ENCODE results near the gene ACR.
"Not testable (repeated sequence)": the region's sequence is repeated elsewhere in the genome, so short reads cannot be mapped to it uniquely, and the experiment has no call there.

Gene ACR

GRCh38 chr22:50755251-50755650 lies 17.2 kb downstream of the ACR start:
- not testable (repeated sequence) for H3K4me3 ChIP-seq (ENCODE audit: low read length); H3K36me3 ChIP-seq (ENCODE audit: control insufficient read depth, insufficient read depth, low read length); H3K9ac ChIP-seq (ENCODE audit: low read length); H3K27ac ChIP-seq (ENCODE audit: low read depth, low read length); H3K27me3 ChIP-seq (ENCODE audit: control insufficient read depth, insufficient read depth, low read length); H3K4me1 ChIP-seq (ENCODE audit: control insufficient read depth, insufficient read depth, low read length)

- H3K27ac ChIP-seq (ENCODE audit: low read depth, low read length); H3K9ac ChIP-seq (ENCODE audit: low read length); H3K4me3 ChIP-seq (ENCODE audit: low read length); H3K4me1 ChIP-seq (ENCODE audit: control insufficient read depth, insufficient read depth, low read length); H3K36me3 ChIP-seq (ENCODE audit: control insufficient read depth, insufficient read depth, low read length); H3K27me3 ChIP-seq (ENCODE audit: control insufficient read depth, insufficient read depth, low read length): not testable (repeated sequence)
Measured at GRCh38 chr22:50756406-50756805, 18.4 kb downstream of the ACR start.

DNA sequence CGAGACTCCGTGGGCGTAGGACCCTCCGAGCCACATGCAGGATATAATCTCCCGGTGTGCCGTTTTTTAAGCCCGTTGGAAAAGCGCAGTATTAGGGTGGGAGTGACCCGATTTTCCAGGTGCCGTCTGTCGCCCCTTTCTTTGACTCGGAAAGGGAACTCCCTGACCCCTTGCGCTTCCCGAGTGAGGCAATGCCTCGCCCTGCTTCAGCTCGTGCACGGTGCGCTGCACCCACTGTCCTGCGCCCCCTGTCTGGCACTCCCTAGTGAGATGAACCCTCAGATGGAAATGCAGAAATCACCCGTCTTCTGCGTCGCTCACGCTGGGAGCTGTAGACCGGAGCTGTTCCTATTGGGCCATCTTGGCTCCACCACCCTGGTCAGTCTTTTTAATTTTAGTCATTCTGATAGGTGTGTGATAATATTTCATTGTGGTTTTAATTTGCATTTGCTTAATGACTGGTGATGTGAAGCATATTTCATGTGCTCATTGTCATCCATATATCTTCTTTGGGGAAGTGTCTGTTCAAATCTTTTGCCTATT lies 19.0 kb downstream of the ACR start:
- H3K27ac ChIP-seq (ENCODE audit: low read depth, low read length); H3K9ac ChIP-seq (ENCODE audit: low read length); H3K36me3 ChIP-seq (ENCODE audit: control insufficient read depth, insufficient read depth, low read length); H3K4me1 ChIP-seq (ENCODE audit: control insufficient read depth, insufficient read depth, low read length); H3K27me3 ChIP-seq (ENCODE audit: control insufficient read depth, insufficient read depth, low read length): not testable (repeated sequence)
- peak overlapping the region; percentile 54 for H3K4me3 ChIP-seq (ENCODE audit: low read length)

GRCh38 chr22:50759597-50760341 lies 21.8 kb downstream of the ACR start:
- not testable (repeated sequence) for H3K4me1 ChIP-seq (ENCODE audit: control insufficient read depth, insufficient read depth, low read length); H3K27me3 ChIP-seq (ENCODE audit: control insufficient read depth, insufficient read depth, low read length); H3K27ac ChIP-seq (ENCODE audit: low read depth, low read length); H3K36me3 ChIP-seq (ENCODE audit: control insufficient read depth, insufficient read depth, low read length); H3K4me3 ChIP-seq (ENCODE audit: low read length); H3K9ac ChIP-seq (ENCODE audit: low read length)

GRCh38 chr22:50761829-50762228 lies 23.8 kb downstream of the ACR start:
- H3K9ac ChIP-seq (ENCODE audit: low read length); H3K36me3 ChIP-seq (ENCODE audit: control insufficient read depth, insufficient read depth, low read length); H3K4me1 ChIP-seq (ENCODE audit: control insufficient read depth, insufficient read depth, low read length); H3K4me3 ChIP-seq (ENCODE audit: low read length); H3K27me3 ChIP-seq (ENCODE audit: control insufficient read depth, insufficient read depth, low read length); H3K27ac ChIP-seq (ENCODE audit: low read depth, low read length): not testable (repeated sequence)

DNA sequence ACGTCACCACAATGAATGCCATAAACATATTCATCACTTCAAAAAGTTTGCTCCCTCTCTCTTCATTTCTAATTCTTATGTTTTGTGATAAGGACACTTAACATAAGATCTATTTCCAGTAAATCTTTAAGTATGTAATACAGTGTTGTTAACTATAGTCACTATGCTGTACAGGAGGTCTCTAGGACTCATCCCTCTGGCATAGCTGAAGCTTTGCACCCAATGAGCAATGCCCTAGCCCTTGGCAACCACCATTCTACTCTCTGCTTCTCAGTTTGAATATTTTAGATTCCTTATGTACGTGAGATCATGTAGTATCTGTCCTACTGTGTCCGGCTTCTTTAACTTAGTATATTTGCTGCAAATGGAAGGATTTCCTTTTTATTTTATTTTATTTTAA lies 26.3 kb downstream of the ACR start:
- H3K36me3 ChIP-seq (ENCODE audit: control insufficient read depth, insufficient read depth, low read length); H3K4me3 ChIP-seq (ENCODE audit: low read length); H3K4me1 ChIP-seq (ENCODE audit: control insufficient read depth, insufficient read depth, low read length); H3K27ac ChIP-seq (ENCODE audit: low read depth, low read length); H3K9ac ChIP-seq (ENCODE audit: low read length); H3K27me3 ChIP-seq (ENCODE audit: control insufficient read depth, insufficient read depth, low read length): not testable (repeated sequence)

GRCh38 chr22:50775132-50775531 lies 37.1 kb downstream of the ACR start:
- H3K36me3 ChIP-seq (ENCODE audit: control insufficient read depth, insufficient read depth, low read length); H3K27me3 ChIP-seq (ENCODE audit: control insufficient read depth, insufficient read depth, low read length); H3K4me3 ChIP-seq (ENCODE audit: low read length); H3K4me1 ChIP-seq (ENCODE audit: control insufficient read depth, insufficient read depth, low read length); H3K27ac ChIP-seq (ENCODE audit: low read depth, low read length); H3K9ac ChIP-seq (ENCODE audit: low read length): not testable (repeated sequence)

GRCh38 chr22:50777631-50778030 lies 39.6 kb downstream of the ACR start:
- not testable (repeated sequence) for H3K36me3 ChIP-seq (ENCODE audit: control insufficient read depth, insufficient read depth, low read length); H3K27ac ChIP-seq (ENCODE audit: low read depth, low read length); H3K27me3 ChIP-seq (ENCODE audit: control insufficient read depth, insufficient read depth, low read length); H3K4me1 ChIP-seq (ENCODE audit: control insufficient read depth, insufficient read depth, low read length); H3K4me3 ChIP-seq (ENCODE audit: low read length); H3K9ac ChIP-seq (ENCODE audit: low read length)

DNA sequence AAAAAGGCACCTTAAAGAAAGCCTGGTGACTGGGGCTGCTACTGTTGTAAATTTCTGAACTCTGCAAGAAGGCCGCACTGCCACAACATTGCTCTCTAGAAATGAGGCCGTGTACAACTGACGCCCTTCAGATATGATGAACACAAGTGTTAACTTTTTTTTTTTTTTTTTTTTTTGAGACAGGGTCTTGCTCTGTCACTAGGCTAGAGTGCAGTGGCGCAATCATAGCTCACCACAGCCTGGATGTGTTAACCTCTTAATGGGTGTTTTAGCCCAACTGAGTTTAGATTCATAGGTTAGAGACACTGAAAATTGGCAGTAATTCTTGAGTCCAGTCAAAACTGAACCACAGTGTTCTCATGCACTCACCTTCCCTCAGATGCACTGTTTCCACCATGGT lies 42.2 kb downstream of the ACR start:
- H3K36me3 ChIP-seq (ENCODE audit: control insufficient read depth, insufficient read depth, low read length); H3K9ac ChIP-seq (ENCODE audit: low read length); H3K4me1 ChIP-seq (ENCODE audit: control insufficient read depth, insufficient read depth, low read length); H3K27me3 ChIP-seq (ENCODE audit: control insufficient read depth, insufficient read depth, low read length); H3K4me3 ChIP-seq (ENCODE audit: low read length); H3K27ac ChIP-seq (ENCODE audit: low read depth, low read length): not testable (repeated sequence)

DNA sequence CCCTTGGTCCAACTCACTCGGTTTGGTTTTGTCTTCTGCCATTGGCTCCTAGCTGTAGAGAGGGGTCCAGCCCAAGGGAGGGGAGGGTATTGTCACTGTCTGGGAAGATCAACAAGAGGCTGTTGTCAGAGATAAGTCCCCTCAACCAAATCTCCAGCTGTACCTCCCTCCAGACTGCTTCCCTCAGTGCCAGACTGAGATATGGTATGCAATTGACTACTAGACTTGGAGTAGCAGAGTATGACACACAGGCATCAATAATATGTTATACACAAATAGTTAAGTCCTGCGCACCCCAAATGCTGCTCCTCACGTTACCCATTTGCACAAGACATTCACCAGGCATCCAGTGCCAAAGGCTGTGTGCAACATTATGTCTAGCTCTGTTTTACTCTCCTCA lies 44.2 kb downstream of the ACR start:
- not testable (repeated sequence) for H3K4me3 ChIP-seq (ENCODE audit: low read length); H3K27ac ChIP-seq (ENCODE audit: low read depth, low read length); H3K36me3 ChIP-seq (ENCODE audit: control insufficient read depth, insufficient read depth, low read length); H3K4me1 ChIP-seq (ENCODE audit: control insufficient read depth, insufficient read depth, low read length); H3K9ac ChIP-seq (ENCODE audit: low read length); H3K27me3 ChIP-seq (ENCODE audit: control insufficient read depth, insufficient read depth, low read length)

DNA sequence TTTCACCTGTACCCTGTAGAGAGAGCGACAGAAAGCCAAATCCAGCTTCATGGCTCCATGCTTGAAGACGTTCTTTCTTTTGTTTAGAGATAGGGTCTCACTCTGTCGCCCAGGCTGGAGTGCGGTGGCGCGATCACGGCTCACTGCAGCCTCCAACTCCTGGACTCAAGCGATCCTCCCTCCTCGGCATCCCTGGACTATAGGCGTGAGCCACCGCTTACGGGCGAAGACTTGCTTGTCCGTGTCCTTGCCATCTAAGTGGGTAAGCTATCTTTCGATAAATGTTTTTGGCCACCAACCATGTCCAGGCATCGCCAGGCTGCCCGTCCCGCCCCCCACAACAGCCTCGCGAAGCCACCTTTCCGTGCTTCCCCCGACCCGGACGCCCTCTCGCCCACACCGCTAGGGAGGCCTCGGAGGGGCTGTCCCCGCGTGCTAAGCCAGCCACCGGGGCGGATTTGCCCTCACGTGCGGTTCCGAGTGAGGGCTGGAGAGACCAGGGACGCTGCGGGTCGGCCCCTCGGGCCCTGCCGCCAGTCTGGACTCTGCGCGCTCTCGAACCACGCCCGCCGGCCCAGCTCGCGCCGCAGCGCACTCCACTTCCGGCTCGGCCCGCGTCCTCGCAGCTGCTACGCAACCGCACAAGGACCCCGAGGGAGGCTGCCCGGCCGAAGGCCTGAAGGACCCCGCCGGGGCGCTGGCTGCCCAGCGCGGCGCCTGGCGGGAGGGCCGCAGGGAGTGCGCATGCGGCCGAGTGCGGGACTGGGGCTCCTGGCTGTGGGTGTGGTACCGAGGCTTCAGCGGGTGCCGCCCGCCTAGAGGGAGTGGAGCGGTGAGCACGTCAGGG lies 45.3 kb downstream of the ACR start, which contains the start of gene RABL2B:
TSS of gene RABL2B (minus strand) at position 604 of the 847 bp plus-strand sequence. CDS start 1,342 bp downstream, outside the sequence.
- H3K4me1 ChIP-seq (ENCODE audit: control insufficient read depth, insufficient read depth, low read length); H3K36me3 ChIP-seq (ENCODE audit: control insufficient read depth, insufficient read depth, low read length); H3K9ac ChIP-seq (ENCODE audit: low read length); H3K27me3 ChIP-seq (ENCODE audit: control insufficient read depth, insufficient read depth, low read length); H3K27ac ChIP-seq (ENCODE audit: low read depth, low read length): not testable (repeated sequence)
- peak within 1 kb of the TSS; percentile 61 for H3K4me3 ChIP-seq (ENCODE audit: low read length)

DNA sequence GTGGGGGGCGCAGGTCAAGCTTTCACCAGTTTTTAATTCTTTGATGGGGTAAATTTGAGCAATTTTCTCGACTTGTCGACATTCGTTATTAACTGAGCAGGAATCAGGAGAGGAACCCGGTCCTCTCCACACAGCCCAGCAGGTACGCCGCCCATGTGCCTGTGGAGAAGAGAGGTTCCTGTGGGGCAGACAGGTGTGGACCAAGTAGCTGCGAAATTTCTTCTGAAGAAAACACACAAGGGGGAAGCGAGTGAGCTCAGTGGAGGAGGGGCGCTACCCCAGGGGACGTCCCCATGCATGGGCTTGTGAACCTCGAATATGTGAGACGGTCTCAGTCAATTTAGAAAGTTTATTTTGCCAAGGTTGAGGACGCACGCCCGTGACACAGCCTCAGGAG lies 45.9 kb downstream of the ACR start:
- not testable (repeated sequence) for H3K27ac ChIP-seq (ENCODE audit: low read depth, low read length); H3K27me3 ChIP-seq (ENCODE audit: control insufficient read depth, insufficient read depth, low read length); H3K9ac ChIP-seq (ENCODE audit: low read length); H3K4me1 ChIP-seq (ENCODE audit: control insufficient read depth, insufficient read depth, low read length); H3K36me3 ChIP-seq (ENCODE audit: control insufficient read depth, insufficient read depth, low read length)
- H3K4me3 ChIP-seq (ENCODE audit: low read length), result peak overlapping the region; percentile 52

GRCh38 chr22:50785289-50785688 lies 47.3 kb downstream of the ACR start:
- H3K27me3 ChIP-seq (ENCODE audit: control insufficient read depth, insufficient read depth, low read length); H3K27ac ChIP-seq (ENCODE audit: low read depth, low read length): not testable (repeated sequence)

More at GRCh38 chr22:50785289-50785688, 47.3 kb downstream of the ACR start:
- H3K36me3 ChIP-seq (ENCODE audit: control insufficient read depth, insufficient read depth, low read length); H3K4me3 ChIP-seq (ENCODE audit: low read length); H3K4me1 ChIP-seq (ENCODE audit: control insufficient read depth, insufficient read depth, low read length); H3K9ac ChIP-seq (ENCODE audit: low read length): not testable (repeated sequence)
